ENCODE results near the gene PDX1. TPM values are rescaled to one million over a fixed set of nuclear protein-coding genes. Genes with fewer than 3 reads are reported as not detected.

The PDX1 gene
- polyA plus RNA-seq, 4 donors: not detected

DNA sequence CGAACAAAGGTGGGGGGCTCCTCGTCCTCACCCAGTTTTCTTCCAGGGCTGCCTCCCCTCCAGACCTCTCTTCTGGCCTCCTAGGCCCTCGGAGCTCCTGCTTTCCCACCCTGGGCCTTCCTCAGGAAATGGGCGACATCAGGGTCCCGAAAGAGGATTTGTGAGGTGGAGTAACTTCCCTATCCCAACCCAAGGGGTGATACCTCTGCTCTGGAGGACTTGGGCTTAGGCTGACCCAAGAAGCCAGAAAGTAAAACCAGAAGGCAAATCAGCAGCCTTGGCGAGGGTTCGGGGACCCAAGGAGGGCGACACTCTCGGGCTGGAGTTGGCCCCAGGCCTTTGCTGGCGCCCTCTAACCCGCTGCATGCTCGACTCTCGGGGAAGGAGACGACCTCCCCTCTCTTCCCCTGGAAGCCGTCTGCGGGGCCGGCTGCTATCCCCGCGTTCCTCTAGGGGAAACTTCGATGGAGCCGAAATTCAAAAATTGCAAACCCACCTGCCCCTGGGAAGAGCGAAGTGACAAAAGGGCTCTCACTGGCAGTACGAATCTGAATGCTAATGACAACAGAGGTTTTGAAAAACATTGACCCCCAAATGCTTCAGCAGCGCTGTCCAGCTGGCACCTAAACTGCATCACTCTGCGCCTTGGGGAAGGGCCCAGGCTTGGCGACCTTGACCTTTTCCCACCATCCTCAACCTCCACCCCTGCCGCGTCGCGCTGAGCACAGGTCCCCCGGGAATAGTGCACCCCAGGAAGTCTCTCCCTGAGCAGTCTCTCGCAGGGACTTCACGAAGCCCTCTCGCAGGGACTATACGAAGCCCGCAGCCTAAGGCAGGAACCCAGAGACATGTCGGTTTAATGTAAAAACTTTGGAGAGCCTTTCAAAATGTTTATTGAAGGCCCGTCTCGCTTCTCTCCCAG lies 2.4 kb downstream of the PDX1 start:
- DNase-seq (ENCODE audit: low read depth in 4 of 4, low spot score in 3 of 4): no peak

- no peak for DNase-seq (ENCODE audit: low read depth in 4 of 4, low spot score in 3 of 4)
These were observed 3.2 kb downstream of the PDX1 start for GRCh38 chr13:27922883-27923612.

DNA sequence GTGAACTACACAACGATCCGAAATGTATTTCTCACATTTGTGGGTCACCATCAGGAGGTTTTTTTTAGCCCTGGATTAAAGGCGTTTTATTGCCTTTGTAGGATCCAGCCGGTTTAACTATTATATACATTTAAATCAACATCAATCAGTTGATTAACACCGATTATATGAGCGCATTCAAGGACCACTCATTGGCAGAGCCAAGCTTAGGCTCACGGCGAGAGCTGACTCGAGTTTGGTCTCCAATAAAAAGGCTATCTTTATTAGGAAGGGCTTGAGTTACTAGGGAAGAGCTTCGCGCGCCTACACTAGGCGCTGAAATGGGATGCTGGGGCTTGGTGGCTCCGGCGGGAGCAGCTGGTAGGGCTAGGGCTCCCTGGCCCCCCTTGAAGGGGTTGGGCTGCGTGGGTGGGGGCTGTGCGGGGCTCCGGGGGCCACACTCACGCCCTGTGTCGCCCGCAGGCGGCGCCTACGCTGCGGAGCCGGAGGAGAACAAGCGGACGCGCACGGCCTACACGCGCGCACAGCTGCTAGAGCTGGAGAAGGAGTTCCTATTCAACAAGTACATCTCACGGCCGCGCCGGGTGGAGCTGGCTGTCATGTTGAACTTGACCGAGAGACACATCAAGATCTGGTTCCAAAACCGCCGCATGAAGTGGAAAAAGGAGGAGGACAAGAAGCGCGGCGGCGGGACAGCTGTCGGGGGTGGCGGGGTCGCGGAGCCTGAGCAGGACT lies 4.2 kb downstream of the PDX1 start:
- no peak for DNase-seq (ENCODE audit: low read depth in 4 of 4, low spot score in 3 of 4)

- no peak for DNase-seq (ENCODE audit: low read depth in 4 of 4, low spot score in 3 of 4)
These were observed 4.8 kb downstream of the PDX1 start for GRCh38 chr13:27924529-27925141.

DNA sequence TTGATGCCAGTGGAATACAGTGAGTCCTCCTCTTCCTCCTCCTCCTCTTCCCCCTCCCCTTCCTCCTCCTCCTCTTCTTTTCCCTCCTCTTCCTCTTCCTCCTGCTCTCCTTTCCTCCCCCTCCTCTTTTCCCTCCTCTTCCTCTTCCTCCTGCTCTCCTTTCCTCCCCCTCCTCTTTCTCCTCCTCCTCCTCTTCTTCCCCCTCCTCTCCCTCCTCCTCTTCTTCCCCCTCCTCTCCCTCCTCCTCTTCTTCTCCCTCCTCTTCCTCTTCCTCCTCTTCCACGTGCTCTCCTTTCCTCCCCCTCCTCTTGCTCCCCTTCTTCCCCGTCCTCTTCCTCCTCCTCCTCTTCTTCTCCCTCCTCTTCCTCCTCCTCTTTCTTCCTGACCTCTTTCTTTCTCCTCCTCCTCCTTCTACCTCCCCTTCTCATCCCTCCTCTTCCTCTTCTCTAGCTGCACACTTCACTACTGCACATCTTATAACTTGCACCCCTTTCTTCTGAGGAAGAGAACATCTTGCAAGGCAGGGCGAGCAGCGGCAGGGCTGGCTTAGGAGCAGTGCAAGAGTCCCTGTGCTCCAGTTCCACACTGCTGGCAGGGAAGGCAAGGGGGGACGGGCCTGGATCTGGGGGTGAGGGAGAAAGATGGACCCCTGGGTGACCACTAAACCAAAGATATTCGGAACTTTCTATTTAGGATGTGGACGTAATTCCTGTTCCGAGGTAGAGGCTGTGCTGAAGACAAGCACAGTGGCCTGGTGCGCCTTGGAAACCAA lies 5.6 kb downstream of the PDX1 start:
- DNase-seq (ENCODE audit: low read depth in 4 of 4, low spot score in 3 of 4): no peak

GRCh38 chr13:27926644-27927434 lies 7.0 kb downstream of the PDX1 start:
- DNase-seq (ENCODE audit: low read depth in 4 of 4, low spot score in 3 of 4): no peak

GRCh38 chr13:27927444-27928352 lies 7.9 kb downstream of the PDX1 start:
- no peak for DNase-seq (ENCODE audit: low read depth in 4 of 4, low spot score in 3 of 4)

- no peak for DNase-seq (ENCODE audit: low read depth in 4 of 4, low spot score in 3 of 4)
These were observed 8.6 kb downstream of the PDX1 start for GRCh38 chr13:27928353-27928804.

- DNase-seq (ENCODE audit: low read depth in 4 of 4, low spot score in 3 of 4): no peak
These were observed 9.3 kb downstream of the PDX1 start for GRCh38 chr13:27928805-27929753.

DNA sequence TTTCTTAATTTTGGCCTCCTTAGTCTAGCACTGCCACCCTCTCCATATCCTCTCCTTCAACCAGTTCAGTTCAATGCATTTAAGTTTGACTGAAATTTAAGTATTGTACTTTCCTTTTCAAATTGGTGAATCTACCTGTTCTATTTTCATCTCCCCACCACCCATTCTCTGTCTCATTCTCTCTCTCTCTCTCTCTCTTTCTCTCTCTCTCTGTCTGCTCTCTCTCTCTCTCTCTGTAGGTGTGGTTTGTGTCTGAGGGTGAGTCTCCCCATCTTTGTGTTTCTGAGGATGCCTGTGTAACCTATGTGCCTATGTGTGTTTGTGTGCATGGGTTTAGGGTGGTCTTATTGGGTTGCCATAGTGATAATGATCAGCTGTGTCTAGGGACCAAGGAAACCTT lies 10.1 kb downstream of the PDX1 start:
- no peak for DNase-seq (ENCODE audit: low read depth in 4 of 4, low spot score in 3 of 4)

DNA sequence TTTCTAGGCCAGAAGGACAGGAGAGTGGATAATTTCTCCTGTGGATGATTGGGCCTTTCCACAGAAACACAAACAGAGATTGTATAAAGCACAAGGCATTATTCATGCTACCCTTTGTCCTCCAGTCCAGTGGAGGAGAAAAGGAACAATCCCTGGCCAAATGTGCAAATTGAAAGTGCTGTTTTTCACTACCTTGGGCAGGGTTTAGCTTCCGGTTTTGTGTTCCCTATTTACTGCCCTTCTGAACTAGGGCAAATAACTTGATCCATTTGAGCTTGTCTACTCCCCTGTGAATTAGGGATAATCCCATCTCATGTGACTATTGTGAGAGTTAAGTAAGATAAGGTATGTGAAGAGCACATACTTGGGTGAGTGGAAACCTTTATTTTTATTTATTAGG lies 13.3 kb downstream of the PDX1 start:
- no peak for DNase-seq (ENCODE audit: low read depth in 4 of 4, low spot score in 3 of 4)

- no peak for DNase-seq (ENCODE audit: low read depth in 4 of 4, low spot score in 3 of 4)
These were observed 14.0 kb downstream of the PDX1 start for GRCh38 chr13:27933580-27934328.

GRCh38 chr13:27942972-27943371 lies 23.2 kb downstream of the PDX1 start:
- no peak for DNase-seq (ENCODE audit: low read depth in 4 of 4, low spot score in 3 of 4)

DNA sequence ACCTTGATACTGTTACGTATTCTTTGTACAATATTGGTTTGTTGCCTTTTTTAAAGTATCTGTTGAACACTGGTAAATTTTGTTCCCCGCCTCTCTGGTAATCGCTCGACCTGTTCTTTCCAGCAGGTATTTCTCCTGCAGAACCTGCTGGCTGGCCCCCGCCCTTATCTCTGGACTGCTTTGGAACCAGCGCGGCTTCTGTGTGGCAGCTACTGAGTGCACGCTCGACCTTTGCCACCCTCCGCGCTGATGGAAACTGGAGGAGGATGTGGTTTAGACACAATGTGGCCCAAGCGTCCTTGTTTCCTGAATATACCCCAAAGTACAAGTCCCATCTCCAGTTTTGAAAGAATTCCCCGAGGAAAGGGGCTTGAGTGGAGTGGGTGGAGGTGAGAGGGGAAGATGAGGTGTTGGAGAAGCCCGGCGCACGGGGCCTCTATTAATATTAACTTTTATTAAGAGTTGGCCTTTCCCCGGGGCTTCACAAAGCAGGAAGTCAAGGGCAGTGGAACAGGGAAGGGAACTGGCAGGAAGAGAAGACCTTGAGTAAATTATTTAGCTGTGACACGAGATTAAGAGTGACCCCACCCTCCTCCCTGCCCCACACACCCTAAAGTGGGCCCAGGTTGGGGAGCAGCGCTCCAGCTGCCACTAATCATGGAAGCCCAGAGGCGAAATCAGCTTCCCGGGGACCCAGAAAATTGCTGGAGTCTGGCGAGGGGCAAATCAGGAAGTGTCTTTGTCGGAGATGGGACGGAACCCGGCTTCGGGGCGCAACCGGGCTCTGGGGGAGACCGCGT lies 33.3 kb downstream of the PDX1 start:
- no peak for DNase-seq (ENCODE audit: low read depth in 4 of 4, low spot score in 3 of 4)

DNA sequence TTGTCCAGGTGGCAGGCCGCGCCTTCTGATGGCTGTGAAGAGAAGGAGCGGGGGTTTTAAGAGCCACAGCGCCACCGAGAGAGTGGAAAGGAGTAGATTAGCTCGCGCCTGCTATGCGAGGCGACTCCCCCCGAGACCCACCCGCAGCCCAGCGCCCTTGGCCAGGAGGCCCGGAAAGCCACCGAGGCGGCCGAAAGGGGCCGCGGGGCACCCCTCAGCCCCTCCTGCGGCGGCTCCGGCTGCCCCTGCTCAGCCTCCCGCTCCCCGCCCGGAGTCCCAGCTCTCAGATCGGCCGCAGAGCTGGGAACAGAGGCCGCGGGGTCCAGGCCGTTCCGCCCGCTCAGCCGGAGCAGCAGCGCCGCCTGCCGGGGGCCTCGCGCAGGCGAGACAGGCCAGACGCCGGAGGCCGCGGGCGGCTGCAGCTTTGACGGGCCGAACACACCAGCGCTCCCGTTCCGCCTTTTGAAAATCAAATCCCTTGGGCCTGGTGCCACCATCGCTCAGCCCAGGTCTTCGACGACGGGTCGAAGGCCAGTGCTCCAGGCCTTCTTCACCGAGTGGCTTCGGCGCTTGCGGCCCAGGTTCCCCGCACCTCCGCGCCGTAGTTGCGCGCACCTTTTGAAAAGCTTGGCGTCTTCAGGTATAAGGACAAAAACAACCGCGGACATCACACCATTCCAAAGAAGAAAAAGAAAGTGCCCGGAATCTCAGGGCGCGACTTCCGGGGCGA lies 34.0 kb downstream of the PDX1 start:
- peak; percentile 54 to 68 (median 66) for DNase-seq (ENCODE audit: low read depth in 4 of 4, low spot score in 3 of 4)
